ENCODE results near the gene SELENOF. TPM values are rescaled to one million over a fixed set of nuclear protein-coding genes. Genes with fewer than 3 reads are reported as not detected.

Gene SELENOF
- total RNA-seq, 1 experiment from 2014 or later, result 175 TPM

- TF ChIP-seq CTCF (IDR thresholded peaks at IDR 0.05 in 2 of 3, conservative IDR thresholded peaks at IDR 0.05 in 1 of 3; ENCODE audit: borderline replicate concordance in 1 of 3, insufficient read depth in 1 of 3, low read depth in 2 of 3, low read length in 2 of 3) (no peak), EZH2 (IDR thresholded peaks at IDR 0.05) (no peak), MAX (IDR thresholded peaks at IDR 0.05) (no peak), CEBPB (IDR thresholded peaks at IDR 0.05; ENCODE audit: low read depth) (no peak), ZNF274 (IDR thresholded peaks at IDR 0.05; ENCODE audit: low read depth, low read length) (no peak), TCF7L2 (IDR thresholded peaks at IDR 0.05; ENCODE audit: borderline replicate concordance, extremely low read depth, insufficient read depth, insufficient read length) (no peak), POLR2A (IDR thresholded peaks at IDR 0.05; ENCODE audit: borderline replicate concordance, extremely low read depth, insufficient read depth, insufficient read length) (no peak), EZH2phosphoT487 (IDR thresholded peaks at IDR 0.05; ENCODE audit: borderline replicate concordance) (no peak), JUND (IDR thresholded peaks at IDR 0.05) (no peak), POLR2AphosphoS5 (IDR thresholded peaks at IDR 0.05; ENCODE audit: low read depth, low read length) (no peak), RAD21 (IDR thresholded peaks at IDR 0.05; ENCODE audit: low read depth) (no peak), SIN3A (IDR thresholded peaks at IDR 0.05; ENCODE audit: low read depth) (no peak), EGR1 (IDR thresholded peaks at IDR 0.05; ENCODE audit: low read depth) (no peak), SRF (IDR thresholded peaks at IDR 0.05; ENCODE audit: low read depth) (no peak)
These were observed 37.5 kb upstream of the SELENOF start (continued) for GRCh38 chr1:86951430-86951829.

- Histone ChIP-seq H3K4me1 (ENCODE audit: control insufficient read depth in 1 of 2, insufficient read depth in 2 of 2, low read length in 2 of 2) (no peaks in the 10 kb centered on the region), H3K4me2 (ENCODE audit: low read length) (no peak overlapping the region), H3K79me2 (ENCODE audit: insufficient read depth, low read length) (peaks cover 15% of the 10 kb centered on the region), H3K27me3 (ENCODE audit: insufficient read depth, low read length) (no peaks in the 10 kb centered on the region), H3K9me3 (ENCODE audit: control insufficient read depth in 1 of 2, insufficient read depth in 1 of 2, low read depth in 1 of 2, low read length in 2 of 2) (no peaks in the 10 kb centered on the region), H2AFZ (ENCODE audit: low read depth, low read length, poor library complexity, severe bottlenecking) (no peak overlapping the region), H3K4me3 (replicated peaks in 1 of 2; ENCODE audit: low read depth in 1 of 2, low read length in 2 of 2) (no peak overlapping the region), H3K9me2 (ENCODE audit: insufficient read depth) (no peaks in the 10 kb centered on the region), H4K20me1 (ENCODE audit: insufficient read depth) (no peaks in the 10 kb centered on the region), H3K36me3 (ENCODE audit: control insufficient read depth in 1 of 2, insufficient read depth in 2 of 2, low read length in 2 of 2) (no peaks in the 10 kb centered on the region), H3K27ac (ENCODE audit: low read depth, low read length) (no peak overlapping the region), H3K9ac (ENCODE audit: low read length) (no peak overlapping the region)
- CTCF ChIA-PET, result no interaction called here
- RAD21 ChIA-PET (ENCODE audit: low non-redundant PET in 1 of 2, low total read pairs in 2 of 2, uncharacterized antibody in 2 of 2, unreplicated experiment in 2 of 2), result no interaction called here
- POLR2A ChIA-PET, result no interaction called here
- DNase-seq (ENCODE audit: low read depth, low spot score) (no peak), ATAC-seq (no peak)
- BruUV-seq (replicated peaks), result no TSS peak
- intact Hi-C loops (cut with micrococcal nuclease), result no loop called here
- no peak for TF ChIP-seq SRF (IDR thresholded peaks at IDR 0.05; ENCODE audit: low read depth)
- TF ChIP-seq SP1 (IDR thresholded peaks at IDR 0.05; ENCODE audit: low read depth), result no peak
- no peak for TF ChIP-seq EZH2phosphoT487 (IDR thresholded peaks at IDR 0.05; ENCODE audit: borderline replicate concordance)
- TF ChIP-seq ZBTB33 (IDR thresholded peaks at IDR 0.05; ENCODE audit: extremely low read depth, insufficient replicate concordance, low read length), result no peak
- TF ChIP-seq ELF1 (IDR thresholded peaks at IDR 0.05; ENCODE audit: borderline replicate concordance, low read depth), result no peak
- TF ChIP-seq CBX3 (IDR thresholded peaks at IDR 0.05; ENCODE audit: low read depth), result no peak
- no peak for TF ChIP-seq FOSL1 (IDR thresholded peaks at IDR 0.05; ENCODE audit: low read depth)
- TF ChIP-seq EGR1 (IDR thresholded peaks at IDR 0.05; ENCODE audit: low read depth), result no peak
- no peak for TF ChIP-seq POLR2A (IDR thresholded peaks at IDR 0.05; ENCODE audit: borderline replicate concordance, extremely low read depth, insufficient read depth, insufficient read length)
- no peak for TF ChIP-seq CEBPB (IDR thresholded peaks at IDR 0.05; ENCODE audit: low read depth)
These were observed 36.9 kb upstream of the SELENOF start for GRCh38 chr1:86950712-86951419.
